Duodenal mucosa (tissue), 2 donors: Measurements from ENCODE around the gene PDGFRA.

ENCODE experiments used
- H3K27ac ChIP-seq: one replicate; pipeline ENCODE4 v1.7.0; 2013; ENCODE audit warnings: low read depth, low read length
- H3K27me3 ChIP-seq, 2 donors: one replicate each; pipeline ENCODE4 v1.7.0; 2013; ENCODE audit warnings: low read length in 2 of 2, control low read depth in 1 of 2; ENCODE audit not compliant: insufficient read depth in 2 of 2, control insufficient read depth in 1 of 2
- H3K36me3 ChIP-seq, 2 donors: one replicate each; pipeline ENCODE4 v1.7.0; 2013; ENCODE audit warnings: low read length in 2 of 2, control low read depth in 1 of 2; ENCODE audit not compliant: insufficient read depth in 2 of 2, control insufficient read depth in 1 of 2
- H3K4me1 ChIP-seq, 2 donors: one replicate each; pipeline ENCODE4 v1.7.0; 2013; ENCODE audit warnings: low read length in 2 of 2, control low read depth in 1 of 2; ENCODE audit not compliant: insufficient read depth in 2 of 2, control insufficient read depth in 1 of 2
- H3K4me3 ChIP-seq, 2 donors: one replicate each; pipeline ENCODE4 v1.7.0; 2013; ENCODE audit warnings: low read length in 2 of 2, low read depth in 1 of 2
- H3K9ac ChIP-seq, 2 donors: one replicate each; pipeline ENCODE4 v1.7.0; 2013; ENCODE audit warnings: low read length in 2 of 2, low read depth in 1 of 2
- H3K9me3 ChIP-seq, 2 donors: one replicate each; pipeline ENCODE4 v1.7.0; 2013; ENCODE audit warnings: low read length in 2 of 2, control low read depth in 1 of 2; ENCODE audit not compliant: control insufficient read depth in 1 of 2

The PDGFRA gene

DNA sequence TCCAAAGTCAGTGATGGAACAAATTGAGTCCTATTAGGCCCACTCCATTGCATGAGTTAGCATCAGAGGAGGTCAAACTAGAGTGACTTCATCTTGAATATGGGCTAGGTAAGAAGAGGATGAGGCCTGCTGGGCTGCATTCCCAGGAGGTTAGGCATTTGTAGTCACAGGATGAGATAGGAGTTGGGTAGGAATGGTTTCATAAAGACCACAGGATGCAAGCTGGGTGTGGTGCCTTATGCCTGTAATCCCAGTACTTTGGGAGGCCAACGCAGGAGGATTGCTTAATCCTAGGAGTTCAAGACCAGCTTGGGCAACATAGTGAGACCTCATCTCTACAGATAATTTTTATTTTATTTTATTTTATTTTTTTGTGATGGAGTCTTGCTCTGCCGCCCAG is 26.8 kb downstream of the PDGFRA start:
- no peak overlapping the region for H3K27ac ChIP-seq
- H3K4me3 ChIP-seq: no peak overlapping the region
- no peaks in the 10 kb centered on the region for H3K36me3 ChIP-seq
- no peaks in the 10 kb centered on the region for H3K4me1 ChIP-seq
- no peaks in the 10 kb centered on the region for H3K27me3 ChIP-seq
- no peaks in the 10 kb centered on the region for H3K9me3 ChIP-seq
- H3K9ac ChIP-seq: no peak overlapping the region

- Histone ChIP-seq H3K27me3 (no peaks in the 10 kb centered on the region), H3K9me3 (no peaks in the 10 kb centered on the region), H3K4me1 (no peaks in the 10 kb centered on the region), H3K4me3 (no peak overlapping the region), H3K27ac (no peak overlapping the region), H3K36me3 (no peaks in the 10 kb centered on the region), H3K9ac (no peak overlapping the region)
Observed at GRCh38 chr4:54256491-54257486, 27.7 kb downstream of the PDGFRA start.

- no peaks in the 10 kb centered on the region for H3K36me3 ChIP-seq
- H3K9ac ChIP-seq: no peak overlapping the region
- no peaks in the 10 kb centered on the region for H3K4me1 ChIP-seq
- H3K27me3 ChIP-seq: no peaks in the 10 kb centered on the region
- no peak overlapping the region for H3K27ac ChIP-seq
- H3K9me3 ChIP-seq: no peaks in the 10 kb centered on the region
- no peak overlapping the region for H3K4me3 ChIP-seq
Observed at GRCh38 chr4:54265366-54265765, 36.3 kb downstream of the PDGFRA start.

DNA sequence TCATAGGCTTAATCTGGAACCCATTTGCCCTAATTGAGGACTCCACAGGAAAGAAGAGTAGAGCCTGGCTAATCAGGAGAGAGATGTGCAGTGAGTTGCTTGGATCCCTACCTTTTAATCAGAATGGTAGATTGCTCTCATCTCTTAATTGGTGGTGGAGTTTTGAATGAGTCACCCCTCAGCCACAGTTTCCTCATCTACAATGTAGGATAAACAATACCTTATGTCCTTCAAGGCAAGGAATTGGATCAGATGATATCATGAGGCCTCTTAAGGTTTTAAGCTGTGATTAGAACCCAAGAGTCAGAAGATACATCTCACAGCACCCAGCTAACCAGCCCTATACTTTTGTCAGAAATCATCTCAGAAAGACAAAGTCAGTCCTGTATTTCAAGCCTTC is 39.1 kb downstream of the PDGFRA start:
- Histone ChIP-seq H3K9ac (no peak overlapping the region), H3K9me3 (no peaks in the 10 kb centered on the region), H3K4me3 (no peak overlapping the region), H3K27ac (no peak overlapping the region), H3K27me3 (no peaks in the 10 kb centered on the region), H3K36me3 (no peaks in the 10 kb centered on the region), H3K4me1 (no peaks in the 10 kb centered on the region)

GRCh38 chr4:54271464-54271863 is 42.4 kb downstream of the PDGFRA start:
- Histone ChIP-seq H3K27me3 (no peaks in the 10 kb centered on the region), H3K9me3 (no peaks in the 10 kb centered on the region), H3K36me3 (no peaks in the 10 kb centered on the region), H3K27ac (no peak overlapping the region), H3K4me3 (no peak overlapping the region), H3K9ac (no peak overlapping the region), H3K4me1 (no peaks in the 10 kb centered on the region)

DNA sequence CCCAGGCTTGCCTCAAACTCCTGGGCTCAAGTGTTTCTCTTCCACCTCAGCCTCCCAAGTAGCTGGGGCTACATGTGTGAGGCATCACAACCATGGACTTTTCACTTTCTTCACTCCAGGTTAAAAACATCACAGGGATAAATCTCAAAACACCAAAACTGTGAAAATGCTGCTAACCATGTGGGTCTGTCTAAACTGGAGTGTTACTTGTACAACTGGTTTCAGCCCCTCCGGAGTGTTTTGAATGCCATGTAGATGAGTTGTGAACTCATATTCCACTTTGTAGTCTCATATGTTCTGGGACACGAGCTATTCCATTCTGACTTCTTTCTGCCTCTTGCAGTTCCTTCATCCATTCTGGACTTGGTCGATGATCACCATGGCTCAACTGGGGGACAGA is 43.0 kb downstream of the PDGFRA start:
- no peak overlapping the region for H3K4me3 ChIP-seq
- H3K27ac ChIP-seq: no peak overlapping the region
- H3K36me3 ChIP-seq: no peaks in the 10 kb centered on the region
- H3K4me1 ChIP-seq: no peaks in the 10 kb centered on the region
- H3K9me3 ChIP-seq: no peaks in the 10 kb centered on the region
- H3K27me3 ChIP-seq: no peaks in the 10 kb centered on the region
- H3K9ac ChIP-seq: no peak overlapping the region

GRCh38 chr4:54274264-54274663 is 45.2 kb downstream of the PDGFRA start:
- Histone ChIP-seq H3K27ac (no peak overlapping the region), H3K4me1 (no peaks in the 10 kb centered on the region), H3K27me3 (no peaks in the 10 kb centered on the region), H3K36me3 (no peaks in the 10 kb centered on the region), H3K9ac (no peak overlapping the region), H3K4me3 (no peak overlapping the region), H3K9me3 (no peaks in the 10 kb centered on the region)

DNA sequence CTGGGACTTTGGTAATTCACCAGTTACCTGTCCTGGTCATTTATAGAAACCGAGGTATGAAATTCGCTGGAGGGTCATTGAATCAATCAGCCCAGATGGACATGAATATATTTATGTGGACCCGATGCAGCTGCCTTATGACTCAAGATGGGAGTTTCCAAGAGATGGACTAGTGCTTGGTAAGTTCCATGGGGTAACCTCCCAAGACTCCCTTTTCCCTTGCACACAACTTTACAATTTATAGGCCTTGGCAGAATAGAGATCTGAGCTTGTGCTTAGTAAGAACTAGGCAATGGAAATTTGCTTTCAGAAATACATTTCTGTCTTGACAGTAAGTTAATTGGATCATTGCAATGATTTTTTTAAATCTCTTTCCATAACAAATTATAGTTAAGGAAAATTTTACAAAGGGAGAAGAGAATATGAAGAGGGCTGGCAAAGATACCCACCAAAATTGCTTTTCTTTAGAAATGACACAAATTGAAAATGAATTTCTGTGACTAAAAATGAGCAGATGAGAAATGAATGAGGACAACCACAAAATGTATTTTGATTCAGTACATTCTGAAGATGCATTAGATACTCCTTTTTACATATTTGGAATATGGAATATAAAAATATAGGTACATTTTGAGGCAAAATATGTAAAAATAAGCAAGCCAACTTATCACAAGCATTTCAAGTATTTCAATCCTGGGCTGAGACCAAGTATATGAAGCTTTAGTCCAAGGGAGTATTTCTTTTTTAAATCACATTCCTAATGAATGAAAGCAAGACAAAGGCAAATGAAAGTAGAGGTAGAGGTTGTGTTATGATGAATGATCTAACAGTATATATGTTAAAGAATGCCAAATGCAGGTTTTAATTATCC is 45.9 kb downstream of the PDGFRA start:
- H3K4me1 ChIP-seq: no peaks in the 10 kb centered on the region
- no peaks in the 10 kb centered on the region for H3K36me3 ChIP-seq
- H3K9me3 ChIP-seq: no peaks in the 10 kb centered on the region
- no peak overlapping the region for H3K4me3 ChIP-seq
- no peaks in the 10 kb centered on the region for H3K27me3 ChIP-seq
- no peak overlapping the region for H3K27ac ChIP-seq
- no peak overlapping the region for H3K9ac ChIP-seq

GRCh38 chr4:54276641-54277430 is 47.7 kb downstream of the PDGFRA start:
- Histone ChIP-seq H3K9ac (no peak overlapping the region), H3K36me3 (no peaks in the 10 kb centered on the region), H3K27me3 (no peaks in the 10 kb centered on the region), H3K27ac (no peak overlapping the region), H3K9me3 (no peaks in the 10 kb centered on the region), H3K4me1 (no peaks in the 10 kb centered on the region), H3K4me3 (no peak overlapping the region)
